Measurements from ENCODE around the gene CENPH. TPM values are rescaled to one million over a fixed set of nuclear protein-coding genes. Genes with fewer than 3 reads are reported as not detected.
"Not testable (repeated sequence)": the region's sequence is repeated elsewhere in the genome, so short reads cannot be mapped to it uniquely, and the experiment has no call there.

Gene CENPH, protein sequence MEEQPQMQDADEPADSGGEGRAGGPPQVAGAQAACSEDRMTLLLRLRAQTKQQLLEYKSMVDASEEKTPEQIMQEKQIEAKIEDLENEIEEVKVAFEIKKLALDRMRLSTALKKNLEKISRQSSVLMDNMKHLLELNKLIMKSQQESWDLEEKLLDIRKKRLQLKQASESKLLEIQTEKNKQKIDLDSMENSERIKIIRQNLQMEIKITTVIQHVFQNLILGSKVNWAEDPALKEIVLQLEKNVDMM
- 1 to 10 TPM; 1.3 to 6.3 (median 4.1) TPM for total RNA-seq

DNA sequence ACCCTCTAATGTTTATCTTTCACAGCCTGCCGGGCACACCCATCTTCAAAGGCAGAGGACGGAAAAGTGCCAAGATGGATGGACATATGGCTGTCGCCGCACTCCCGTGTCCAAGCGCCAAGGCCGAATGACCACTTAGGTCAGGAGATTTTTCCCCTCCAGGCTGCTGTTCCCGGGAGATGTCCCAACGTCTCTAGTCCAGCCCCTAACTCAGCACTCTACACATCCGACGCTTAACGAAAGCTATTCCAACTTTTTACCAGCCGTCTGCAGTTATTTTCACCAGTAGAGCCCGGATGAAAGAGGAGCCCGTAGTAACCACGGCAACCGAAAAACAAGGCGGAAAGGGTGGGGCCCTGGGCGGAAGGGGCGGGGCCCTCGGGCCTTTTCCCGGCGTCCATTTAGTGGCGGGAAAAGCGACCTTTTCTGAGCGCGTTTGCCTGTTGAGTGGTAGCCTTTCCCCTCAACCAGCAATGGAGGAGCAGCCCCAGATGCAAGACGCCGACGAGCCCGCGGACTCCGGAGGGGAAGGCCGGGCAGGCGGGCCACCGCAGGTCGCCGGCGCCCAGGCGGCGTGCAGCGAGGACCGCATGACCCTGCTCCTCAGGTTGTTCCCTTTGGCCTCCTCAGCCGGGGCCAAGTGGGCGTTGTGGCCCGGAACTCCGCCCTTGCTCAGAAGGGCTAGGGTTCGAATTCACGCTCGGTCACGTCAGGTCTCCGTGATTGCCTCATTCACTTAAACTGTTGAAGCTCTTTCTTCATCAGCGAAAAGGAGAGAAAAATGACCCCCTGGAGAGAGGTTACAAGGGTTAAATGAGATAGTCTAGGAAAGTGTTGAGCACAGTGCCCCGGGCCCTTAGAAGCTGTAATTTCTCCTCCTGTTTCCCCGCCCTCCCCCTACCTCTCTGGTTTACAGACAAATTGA, at the start of gene CENPH:
CENPH (plus strand) TSS at position 422 of the 925 bp plus-strand sequence; CDS start at position 474, 52 bp downstream.
- H3K4me1 ChIP-seq, result peaks cover 0 to 19% (median 4%) of the 10 kb centered on the region in 4 donors
- H3K27me3 ChIP-seq, result no peaks in the 10 kb centered on the region
- H3K4me3 ChIP-seq, result peak within 1 kb of the TSS; percentile 56 to 83 (median 68)
- DNase-seq (ENCODE audit: low spot score in 2 of 2), result peak; percentile 72 to 90
- WGBS, 2 donors, result 1% methylated on average over 27 to 39 of the region's 55 CpGs
- no peak for TF ChIP-seq POLR2A (IDR thresholded peaks at IDR 0.05)
- TF ChIP-seq EP300 (IDR thresholded peaks at IDR 0.05), result peak; percentile 61 to 69
- TF ChIP-seq, protein P1, sequence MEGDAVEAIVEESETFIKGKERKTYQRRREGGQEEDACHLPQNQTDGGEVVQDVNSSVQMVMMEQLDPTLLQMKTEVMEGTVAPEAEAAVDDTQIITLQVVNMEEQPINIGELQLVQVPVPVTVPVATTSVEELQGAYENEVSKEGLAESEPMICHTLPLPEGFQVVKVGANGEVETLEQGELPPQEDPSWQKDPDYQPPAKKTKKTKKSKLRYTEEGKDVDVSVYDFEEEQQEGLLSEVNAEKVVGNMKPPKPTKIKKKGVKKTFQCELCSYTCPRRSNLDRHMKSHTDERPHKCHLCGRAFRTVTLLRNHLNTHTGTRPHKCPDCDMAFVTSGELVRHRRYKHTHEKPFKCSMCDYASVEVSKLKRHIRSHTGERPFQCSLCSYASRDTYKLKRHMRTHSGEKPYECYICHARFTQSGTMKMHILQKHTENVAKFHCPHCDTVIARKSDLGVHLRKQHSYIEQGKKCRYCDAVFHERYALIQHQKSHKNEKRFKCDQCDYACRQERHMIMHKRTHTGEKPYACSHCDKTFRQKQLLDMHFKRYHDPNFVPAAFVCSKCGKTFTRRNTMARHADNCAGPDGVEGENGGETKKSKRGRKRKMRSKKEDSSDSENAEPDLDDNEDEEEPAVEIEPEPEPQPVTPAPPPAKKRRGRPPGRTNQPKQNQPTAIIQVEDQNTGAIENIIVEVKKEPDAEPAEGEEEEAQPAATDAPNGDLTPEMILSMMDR (IDR thresholded peaks at IDR 0.05), result peak in 1 of 5 experiments; percentile 10
- H3K27ac ChIP-seq, result peak within 1 kb of the TSS in 3 of 4 donors; percentile 76 to 84 (median 78)
- no peaks in the 10 kb centered on the region for H3K9me3 ChIP-seq
- peaks cover 0 to 7% (median 0%) of the 10 kb centered on the region in 3 donors for H3K36me3 ChIP-seq

DNA sequence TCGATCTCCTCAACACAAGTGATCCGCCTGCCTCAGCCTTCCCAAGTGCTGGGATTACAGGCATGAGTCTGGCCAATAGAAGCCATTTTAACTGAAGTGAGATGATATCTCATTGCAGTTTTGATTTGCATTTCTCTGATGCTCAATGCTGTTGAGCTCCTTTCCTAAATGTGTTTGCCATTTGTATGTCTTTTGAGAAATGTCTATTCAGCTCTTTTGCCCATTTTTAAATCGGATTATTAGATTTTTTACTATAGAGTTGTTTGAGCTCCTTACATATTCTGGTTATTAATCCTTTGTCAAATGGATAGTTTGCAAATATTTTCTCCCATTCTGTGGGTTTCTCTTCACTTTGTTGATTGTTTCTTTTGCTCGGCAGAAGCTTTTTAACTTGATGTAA, 49.1 kb upstream of the CENPH start:
- DNase-seq (ENCODE audit: low spot score in 2 of 2); H3K27me3 ChIP-seq; H3K36me3 ChIP-seq; H3K4me3 ChIP-seq; H3K4me1 ChIP-seq; H3K27ac ChIP-seq: not testable (repeated sequence)
- 95 to 96% methylated on average over 4 of the region's 4 CpGs for WGBS, 2 donors
- peaks cover 0 to 20% (median 0%) of the 10 kb centered on the region in 4 donors for H3K9me3 ChIP-seq

DNA sequence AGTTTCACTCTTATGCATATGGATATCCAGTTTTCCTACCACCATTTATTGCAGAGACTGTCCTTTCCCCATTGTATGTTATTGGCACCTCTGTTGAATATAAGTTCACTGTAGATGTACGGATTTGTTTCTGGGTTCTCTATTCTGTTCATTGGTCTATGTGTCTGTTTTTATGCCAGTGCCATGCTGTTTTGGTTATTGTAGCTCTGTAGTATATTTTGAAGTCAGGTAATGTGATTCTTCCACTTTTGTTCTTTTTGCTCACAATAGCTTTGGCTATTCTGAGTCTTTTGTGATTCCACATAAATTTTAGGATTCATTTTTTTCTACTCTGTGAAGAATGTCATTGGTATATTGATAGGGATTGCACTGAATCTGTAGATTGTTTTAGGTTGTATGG, 48.6 kb upstream of the CENPH start:
- Histone ChIP-seq H3K4me3 (no peak overlapping the region), H3K27me3 (no peaks in the 10 kb centered on the region), H3K4me1 (no peaks in the 10 kb centered on the region), H3K27ac (no peak overlapping the region), H3K36me3 (peaks cover 0 to 3% (median 0%) of the 10 kb centered on the region in 3 donors), H3K9me3 (peaks cover 0 to 20% (median 0%) of the 10 kb centered on the region in 4 donors)
- no peak for DNase-seq (ENCODE audit: low spot score in 2 of 2)
- TF ChIP-seq, protein P1 (IDR thresholded peaks at IDR 0.05), result no peak
- TF ChIP-seq POLR2A (IDR thresholded peaks at IDR 0.05) (no peak), EP300 (IDR thresholded peaks at IDR 0.05) (no peak)
- 78 to 91% methylated on average over 1 of the region's 1 CpG for WGBS, 2 donors

DNA sequence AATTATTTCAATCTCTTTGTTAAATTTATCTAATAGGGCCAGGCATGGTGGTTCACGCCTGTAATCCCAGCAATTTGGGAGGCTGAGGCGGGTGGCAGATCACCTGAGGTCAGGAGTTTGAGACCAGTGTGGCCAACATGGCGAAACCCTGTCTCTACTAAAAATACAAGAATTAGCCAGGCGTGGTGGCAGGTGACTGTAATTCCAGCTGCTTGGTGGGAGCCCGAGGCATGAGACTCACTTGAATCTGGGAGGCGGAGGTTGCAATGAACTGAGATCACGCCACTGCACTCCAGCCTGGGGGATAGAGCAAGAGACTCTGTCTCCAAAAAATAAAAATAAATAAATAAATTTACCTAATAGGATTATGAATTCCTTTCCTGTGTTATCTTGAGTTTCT, 40.8 kb upstream of the CENPH start:
- H3K36me3 ChIP-seq; H3K27me3 ChIP-seq; H3K4me1 ChIP-seq; H3K9me3 ChIP-seq; H3K4me3 ChIP-seq; DNase-seq (ENCODE audit: low spot score in 2 of 2); H3K27ac ChIP-seq: not testable (repeated sequence)
- WGBS, 2 donors, result 91 to 95% methylated on average over 7 of the region's 7 CpGs

DNA sequence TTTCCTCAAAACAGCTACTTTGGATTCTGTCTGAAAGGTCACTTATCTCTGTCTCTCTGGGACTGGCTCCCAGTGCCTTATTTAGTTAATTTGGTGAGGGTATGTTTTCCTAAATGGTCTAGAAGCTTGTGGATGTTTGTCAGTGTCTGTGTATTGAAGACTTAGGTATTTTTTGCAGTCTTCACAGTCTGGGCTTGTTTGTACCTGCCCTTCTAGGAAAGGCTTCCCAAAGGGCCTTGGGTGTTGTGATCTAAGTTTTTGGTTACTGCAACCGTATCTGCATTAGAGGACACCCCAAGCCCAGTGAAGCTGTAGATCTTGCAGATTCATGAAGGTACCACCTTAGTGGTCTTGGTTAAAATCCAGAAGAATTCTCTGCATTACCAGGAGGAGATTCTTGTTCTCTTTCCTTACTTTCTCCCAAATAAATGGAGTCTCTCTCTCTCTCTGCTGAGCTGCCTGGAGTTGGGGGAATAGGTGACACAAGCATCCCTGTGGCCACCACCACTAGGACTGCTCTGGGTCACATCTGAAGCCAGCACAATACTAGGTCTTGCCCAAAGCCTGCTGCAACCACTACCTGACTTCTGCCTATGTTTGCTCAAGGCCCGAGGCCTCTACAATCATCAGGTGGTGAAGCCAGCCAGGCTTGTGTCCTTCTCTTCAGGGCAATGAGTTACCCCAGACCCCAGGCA, 40.3 kb upstream of the CENPH start:
- TF ChIP-seq POLR2A (IDR thresholded peaks at IDR 0.05) (no peak), EP300 (IDR thresholded peaks at IDR 0.05) (no peak)
- TF ChIP-seq, protein P1 (IDR thresholded peaks at IDR 0.05), result no peak
- WGBS, 2 donors, result 94% methylated on average over 2 of the region's 2 CpGs
- no peak for DNase-seq (ENCODE audit: low spot score in 2 of 2)
- Histone ChIP-seq H3K4me1 (no peaks in the 10 kb centered on the region), H3K27me3 (no peaks in the 10 kb centered on the region), H3K36me3 (no peaks in the 10 kb centered on the region), H3K27ac (no peak overlapping the region), H3K4me3 (no peak overlapping the region), H3K9me3 (no peaks in the 10 kb centered on the region)

Measured in tibial nerve (tissue), 4 donors.